HepG2 (cell line): ENCODE results near the gene LARP1. TPM values are rescaled to one million over a fixed set of nuclear protein-coding genes. Genes with fewer than 3 reads are reported as not detected.
A peak's percentile ranks its signal among the peaks of the same experiment; 100 is the strongest.

Experiments used
- BHLHE40 ChIP-seq: IDR thresholded peaks from 2 replicates; pipeline ENCODE4 v1.6.1; 2011; ENCODE audit warnings: low read length, improper control_type of control experiment
- FLYWCH1 ChIP-seq: sonication (generic); formaldehyde crosslinking; IDR thresholded peaks from 2 replicates; pipeline ENCODE4 v1.8.1; 2023; ENCODE audit warnings: mild to moderate bottlenecking, missing genetic modification reagents
- FOXA1 ChIP-seq, 2 experiments: fragments of 450-650 bp in 1 of 2; sonication (generic) in 1 of 2; formaldehyde crosslinking in 1 of 2; IDR thresholded peaks; 2 replicates each; pipeline versions ENCODE4 v1.4.0 to v1.6.1; 2016 to 2020; ENCODE audit warnings: missing genetic modification reagents in 1 of 2
- FOXK2 ChIP-seq: fragments of 450-650 bp; IDR thresholded peaks from 2 replicates; pipeline ENCODE4 v1.6.1; 2016
- HOXA7 ChIP-seq: sonication (generic); formaldehyde crosslinking; IDR thresholded peaks from 2 replicates; pipeline ENCODE4 v1.8.1; 2022; ENCODE audit warnings: mild to moderate bottlenecking, missing genetic modification reagents, moderate library complexity
- KLF13 ChIP-seq: sonication (generic); formaldehyde crosslinking; IDR thresholded peaks from 2 replicates; pipeline ENCODE4 v1.4.0; 2020; ENCODE audit warnings: mild to moderate bottlenecking, missing genetic modification reagents
- KLF16 ChIP-seq, 2 experiments: sonication (generic) in 1 of 2; formaldehyde crosslinking in 1 of 2; IDR thresholded peaks; 2 replicates each; pipeline versions ENCODE4 v1.6.1 to v1.8.0; 2016 to 2023; ENCODE audit warnings: missing genetic modification reagents in 2 of 2, missing compliant biosample characterization in 1 of 2
- NFIB ChIP-seq: sonication (generic); formaldehyde crosslinking; IDR thresholded peaks from 2 replicates; pipeline ENCODE4 v1.9.0; 2021; ENCODE audit warnings: missing genetic modification reagents, mild to moderate bottlenecking, borderline replicate concordance
- REL ChIP-seq: sonication (generic); formaldehyde crosslinking; conservative IDR thresholded peaks from 2 replicates; pipeline ENCODE4 v1.8.0; 2022; ENCODE audit warnings: mild to moderate bottlenecking, missing genetic modification reagents, moderate library complexity
- SYNCRIP ChIP-seq: fragments of 200-400 bp; formaldehyde crosslinking; IDR thresholded peaks from 2 replicates; pipeline ENCODE4 v1.6.1; 2018; ENCODE audit warnings: mild to moderate bottlenecking, low read depth, low read length; ENCODE audit not compliant: insufficient read depth
- ZBTB8A ChIP-seq: sonication (generic); formaldehyde crosslinking; IDR thresholded peaks from 2 replicates; pipeline ENCODE4 v1.4.0; 2020; ENCODE audit warnings: mild to moderate bottlenecking, low read depth, missing genetic modification reagents, borderline replicate concordance
- ZNF10 ChIP-seq: sonication (generic); formaldehyde crosslinking; IDR thresholded peaks from 2 replicates; pipeline ENCODE4 v1.4.0; 2020; ENCODE audit warnings: mild to moderate bottlenecking, low read depth, missing genetic modification reagents, borderline replicate concordance
- ZNF234 ChIP-seq: sonication (generic); formaldehyde crosslinking; conservative IDR thresholded peaks from 2 replicates; pipeline ENCODE4 v1.5.1; 2020; ENCODE audit warnings: mild to moderate bottlenecking, missing genetic modification reagents
- ZNF468 ChIP-seq: sonication (generic); formaldehyde crosslinking; IDR thresholded peaks from 2 replicates; pipeline ENCODE4 v1.8.0; 2022; ENCODE audit warnings: mild to moderate bottlenecking, moderate library complexity, missing genetic modification reagents
- ZNF639 ChIP-seq: conservative IDR thresholded peaks from 2 replicates; pipeline ENCODE4 v1.6.1; 2018; ENCODE audit warnings: missing genetic modification reagents
- ZNF674 ChIP-seq: sonication (generic); formaldehyde crosslinking; IDR thresholded peaks from 2 replicates; pipeline ENCODE4 v1.5.0; 2020; ENCODE audit warnings: low read depth, mild to moderate bottlenecking, missing genetic modification reagents
- ZNF75D ChIP-seq: sonication (generic); formaldehyde crosslinking; IDR thresholded peaks from 2 replicates; pipeline ENCODE4 v1.8.1; 2023; ENCODE audit warnings: missing genetic modification reagents, mild to moderate bottlenecking, borderline replicate concordance
- ZNF775 ChIP-seq: sonication (generic); formaldehyde crosslinking; IDR thresholded peaks from 2 replicates; pipeline ENCODE4 v1.4.0; 2020; ENCODE audit warnings: missing genetic modification reagents, mild to moderate bottlenecking, moderate library complexity, borderline replicate concordance
- polyA plus RNA-seq, 8 experiments: library from polyadenylated mRNA; depleted of rRNA in 3 of 8; stranded (reverse) in 7 of 8; unstranded in 1 of 8; fragments of >200 nt; fragmentation: Illumina TruSeq in 4 of 8; extraction: Trizol in 4 of 8; gene quantifications; 2 replicates each; pipeline versions ENCODE4 v1.2.1 to v1.2.3, GENCODE V29; 2011 to 2016; ENCODE audit warnings: low read depth in 4 of 8, missing spikeins in 1 of 8, mixed read lengths in 1 of 8; ENCODE audit not compliant: insufficient read depth in 1 of 8
- total RNA-seq, 5 experiments: library from RNA; depleted of rRNA; stranded (reverse); fragments of >200 nt; fragmentation: Illumina TruSeq; extraction: Trizol; gene quantifications; 2 replicates each; pipeline ENCODE4 v1.2.3, GENCODE V29; 2016; ENCODE audit warnings: low read depth in 1 of 5
- TF ChIP-seq, protein P1 (sequence below): sonication (generic); formaldehyde crosslinking; IDR thresholded peaks from 2 replicates; pipeline ENCODE4 v1.5.0; 2020; ENCODE audit warnings: missing genetic modification reagents
- TF ChIP-seq, protein P2 (sequence below): sonication (generic); formaldehyde crosslinking; IDR thresholded peaks from 2 replicates; pipeline ENCODE4 v1.5.1; 2020; ENCODE audit warnings: mild to moderate bottlenecking, missing genetic modification reagents, borderline replicate concordance
- TF ChIP-seq, protein P3 (sequence below): sonication (generic); formaldehyde crosslinking; IDR thresholded peaks from 2 replicates; pipeline ENCODE4 v1.4.0; 2020; ENCODE audit warnings: mild to moderate bottlenecking, missing genetic modification reagents

The LARP1 gene
- total and polyA plus RNA-seq, 2 of the 13 experiments (the other 11 are each of a cell fraction or from before 2014, with no cell fraction given): 45.2 to 61.4 TPM

GRCh38 chr5:154729613-154730012 is 25.6 kb upstream of the LARP1 start (continued):
- TF ChIP-seq, protein P1, sequence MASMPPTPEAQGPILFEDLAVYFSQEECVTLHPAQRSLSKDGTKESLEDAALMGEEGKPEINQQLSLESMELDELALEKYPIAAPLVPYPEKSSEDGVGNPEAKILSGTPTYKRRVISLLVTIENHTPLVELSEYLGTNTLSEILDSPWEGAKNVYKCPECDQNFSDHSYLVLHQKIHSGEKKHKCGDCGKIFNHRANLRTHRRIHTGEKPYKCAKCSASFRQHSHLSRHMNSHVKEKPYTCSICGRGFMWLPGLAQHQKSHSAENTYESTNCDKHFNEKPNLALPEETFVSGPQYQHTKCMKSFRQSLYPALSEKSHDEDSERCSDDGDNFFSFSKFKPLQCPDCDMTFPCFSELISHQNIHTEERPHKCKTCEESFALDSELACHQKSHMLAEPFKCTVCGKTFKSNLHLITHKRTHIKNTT (CRISPR knock-in tag): no peak
- TF ChIP-seq SYNCRIP (no peak), KLF16 (CRISPR knock-in tag; IDR thresholded peaks at IDR 0.05) (0 out of 4 replicates have a peak, but pooled peaks of 1 of the 2 experiments have one; percentile 36), ZNF468 (CRISPR knock-in tag) (no peak), ZNF674 (no peak), ZNF639 (CRISPR knock-in tag) (no peak), FLYWCH1 (CRISPR knock-in tag) (no peak), FOXK2 (no peak), ZNF75D (CRISPR knock-in tag) (no peak), KLF13 (CRISPR knock-in tag) (no peak), ZNF10 (no peak), NFIB (CRISPR knock-in tag) (no peak), ZBTB8A (CRISPR knock-in tag) (no peak), HOXA7 (no peak), REL (no peak), ZNF775 (no peak), ZNF234 (no peak), BHLHE40 (no peak), FOXA1 (IDR thresholded peaks at IDR 0.05) (no peak), FOXA1 (CRISPR knock-in tag; IDR thresholded peaks at IDR 0.05) (peak; percentile 56)
- TF ChIP-seq, protein P2, sequence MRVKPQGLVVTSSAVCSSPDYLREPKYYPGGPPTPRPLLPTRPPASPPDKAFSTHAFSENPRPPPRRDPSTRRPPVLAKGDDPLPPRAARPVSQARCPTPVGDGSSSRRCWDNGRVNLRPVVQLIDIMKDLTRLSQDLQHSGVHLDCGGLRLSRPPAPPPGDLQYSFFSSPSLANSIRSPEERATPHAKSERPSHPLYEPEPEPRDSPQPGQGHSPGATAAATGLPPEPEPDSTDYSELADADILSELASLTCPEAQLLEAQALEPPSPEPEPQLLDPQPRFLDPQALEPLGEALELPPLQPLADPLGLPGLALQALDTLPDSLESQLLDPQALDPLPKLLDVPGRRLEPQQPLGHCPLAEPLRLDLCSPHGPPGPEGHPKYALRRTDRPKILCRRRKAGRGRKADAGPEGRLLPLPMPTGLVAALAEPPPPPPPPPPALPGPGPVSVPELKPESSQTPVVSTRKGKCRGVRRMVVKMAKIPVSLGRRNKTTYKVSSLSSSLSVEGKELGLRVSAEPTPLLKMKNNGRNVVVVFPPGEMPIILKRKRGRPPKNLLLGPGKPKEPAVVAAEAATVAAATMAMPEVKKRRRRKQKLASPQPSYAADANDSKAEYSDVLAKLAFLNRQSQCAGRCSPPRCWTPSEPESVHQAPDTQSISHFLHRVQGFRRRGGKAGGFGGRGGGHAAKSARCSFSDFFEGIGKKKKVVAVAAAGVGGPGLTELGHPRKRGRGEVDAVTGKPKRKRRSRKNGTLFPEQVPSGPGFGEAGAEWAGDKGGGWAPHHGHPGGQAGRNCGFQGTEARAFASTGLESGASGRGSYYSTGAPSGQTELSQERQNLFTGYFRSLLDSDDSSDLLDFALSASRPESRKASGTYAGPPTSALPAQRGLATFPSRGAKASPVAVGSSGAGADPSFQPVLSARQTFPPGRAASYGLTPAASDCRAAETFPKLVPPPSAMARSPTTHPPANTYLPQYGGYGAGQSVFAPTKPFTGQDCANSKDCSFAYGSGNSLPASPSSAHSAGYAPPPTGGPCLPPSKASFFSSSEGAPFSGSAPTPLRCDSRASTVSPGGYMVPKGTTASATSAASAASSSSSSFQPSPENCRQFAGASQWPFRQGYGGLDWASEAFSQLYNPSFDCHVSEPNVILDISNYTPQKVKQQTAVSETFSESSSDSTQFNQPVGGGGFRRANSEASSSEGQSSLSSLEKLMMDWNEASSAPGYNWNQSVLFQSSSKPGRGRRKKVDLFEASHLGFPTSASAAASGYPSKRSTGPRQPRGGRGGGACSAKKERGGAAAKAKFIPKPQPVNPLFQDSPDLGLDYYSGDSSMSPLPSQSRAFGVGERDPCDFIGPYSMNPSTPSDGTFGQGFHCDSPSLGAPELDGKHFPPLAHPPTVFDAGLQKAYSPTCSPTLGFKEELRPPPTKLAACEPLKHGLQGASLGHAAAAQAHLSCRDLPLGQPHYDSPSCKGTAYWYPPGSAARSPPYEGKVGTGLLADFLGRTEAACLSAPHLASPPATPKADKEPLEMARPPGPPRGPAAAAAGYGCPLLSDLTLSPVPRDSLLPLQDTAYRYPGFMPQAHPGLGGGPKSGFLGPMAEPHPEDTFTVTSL: 0 out of 2 replicates have a peak, but pooled peaks have one; percentile 50
- TF ChIP-seq, protein P3, sequence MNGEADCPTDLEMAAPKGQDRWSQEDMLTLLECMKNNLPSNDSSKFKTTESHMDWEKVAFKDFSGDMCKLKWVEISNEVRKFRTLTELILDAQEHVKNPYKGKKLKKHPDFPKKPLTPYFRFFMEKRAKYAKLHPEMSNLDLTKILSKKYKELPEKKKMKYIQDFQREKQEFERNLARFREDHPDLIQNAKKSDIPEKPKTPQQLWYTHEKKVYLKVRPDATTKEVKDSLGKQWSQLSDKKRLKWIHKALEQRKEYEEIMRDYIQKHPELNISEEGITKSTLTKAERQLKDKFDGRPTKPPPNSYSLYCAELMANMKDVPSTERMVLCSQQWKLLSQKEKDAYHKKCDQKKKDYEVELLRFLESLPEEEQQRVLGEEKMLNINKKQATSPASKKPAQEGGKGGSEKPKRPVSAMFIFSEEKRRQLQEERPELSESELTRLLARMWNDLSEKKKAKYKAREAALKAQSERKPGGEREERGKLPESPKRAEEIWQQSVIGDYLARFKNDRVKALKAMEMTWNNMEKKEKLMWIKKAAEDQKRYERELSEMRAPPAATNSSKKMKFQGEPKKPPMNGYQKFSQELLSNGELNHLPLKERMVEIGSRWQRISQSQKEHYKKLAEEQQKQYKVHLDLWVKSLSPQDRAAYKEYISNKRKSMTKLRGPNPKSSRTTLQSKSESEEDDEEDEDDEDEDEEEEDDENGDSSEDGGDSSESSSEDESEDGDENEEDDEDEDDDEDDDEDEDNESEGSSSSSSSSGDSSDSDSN (CRISPR knock-in tag): no peak
